Osteoblast (primary cell): ENCODE measurements around the gene PIK3R6. TPM values are rescaled to one million over a fixed set of nuclear protein-coding genes. Genes with fewer than 3 reads are reported as not detected.

ENCODE experiments used
- DNase-seq: peaks from one replicate; pipeline ENCODE4 v3.0.0; 2011; ENCODE audit warnings: low spot score, mixed read lengths; ENCODE audit not compliant: insufficient read length; ENCODE audit errors: missing footprints
- H2AFZ ChIP-seq: 2 replicates; pipeline ENCODE4 v1.6.0; 2011; ENCODE audit warnings: mild to moderate bottlenecking, low read length
- H3K27ac ChIP-seq: 2 replicates; pipeline ENCODE4 v1.5.1; 2011; ENCODE audit warnings: mild to moderate bottlenecking, low read depth, low read length, moderate library complexity
- H3K27me3 ChIP-seq: 2 replicates; pipeline ENCODE4 v1.6.0; 2012; ENCODE audit warnings: mild to moderate bottlenecking, control low read depth, inconsistent platforms, low read length, moderate library complexity; ENCODE audit not compliant: insufficient read depth
- H3K36me3 ChIP-seq: 2 replicates; pipeline ENCODE4 v1.5.1; 2011; ENCODE audit warnings: mild to moderate bottlenecking, low read length, control low read depth, moderate library complexity; ENCODE audit not compliant: insufficient read depth
- H3K4me1 ChIP-seq: 2 replicates; pipeline ENCODE4 v1.5.1; 2011; ENCODE audit warnings: mild to moderate bottlenecking, low read length, control low read depth, moderate library complexity; ENCODE audit not compliant: insufficient read depth
- H3K4me2 ChIP-seq: 2 replicates; pipeline ENCODE4 v1.6.0; 2011; ENCODE audit warnings: mild to moderate bottlenecking, low read length; ENCODE audit not compliant: insufficient read depth
- H3K4me3 ChIP-seq: fragments of 200-600 bp; sonication (generic); 3 replicates; pipeline ENCODE4 v1.5.1; 2012; ENCODE audit warnings: mild to moderate bottlenecking, low read length, inconsistent platforms; ENCODE audit not compliant: insufficient read depth
- H3K79me2 ChIP-seq: 2 replicates; pipeline ENCODE4 v1.6.0; 2012; ENCODE audit warnings: mild to moderate bottlenecking, low read length, control low read depth, inconsistent platforms; ENCODE audit not compliant: insufficient read depth
- H3K9me3 ChIP-seq: 2 replicates; pipeline ENCODE4 v1.5.1; 2011; ENCODE audit warnings: low read depth, low read length, control low read depth
- H4K20me1 ChIP-seq: 2 replicates; pipeline ENCODE4 v1.6.0; 2012; ENCODE audit warnings: mild to moderate bottlenecking, low read length, control low read depth; ENCODE audit not compliant: insufficient read depth
- CTCF ChIP-seq: IDR thresholded peaks from 2 replicates; pipeline ENCODE4 v1.5.1; 2011; ENCODE audit warnings: mild to moderate bottlenecking, low read depth, low read length, moderate library complexity; ENCODE audit errors: extremely low read depth
- total RNA-seq: library from RNA; depleted of rRNA; stranded (reverse); fragments of >200 nt; gene quantifications from 2 replicates; pipeline ENCODE4 v1.2.3, GENCODE V29; 2012

Gene PIK3R6
- total RNA-seq, 1 donor, result not detected

GRCh38 chr17:8797621-8798175 is 69.8 kb downstream of the PIK3R6 start:
- Histone ChIP-seq H3K4me3 (no peak overlapping the region), H3K9me3 (no peaks in the 10 kb centered on the region), H2AFZ (no peak overlapping the region), H3K79me2 (no peaks in the 10 kb centered on the region), H3K4me1 (no peaks in the 10 kb centered on the region), H3K36me3 (no peaks in the 10 kb centered on the region), H3K4me2 (no peak overlapping the region), H4K20me1 (no peaks in the 10 kb centered on the region), H3K27ac (no peak overlapping the region), H3K27me3 (peaks cover 27% of the 10 kb centered on the region)
- no peak for TF ChIP-seq CTCF
- DNase-seq, result no peak

- H4K20me1 ChIP-seq, result no peaks in the 10 kb centered on the region
- TF ChIP-seq CTCF, result no peak
- no peaks in the 10 kb centered on the region for H3K4me1 ChIP-seq
- H3K36me3 ChIP-seq, result no peaks in the 10 kb centered on the region
- peaks cover 25% of the 10 kb centered on the region for H3K27me3 ChIP-seq
- no peak overlapping the region for H3K27ac ChIP-seq
- H3K4me3 ChIP-seq, result no peak overlapping the region
- no peaks in the 10 kb centered on the region for H3K9me3 ChIP-seq
- no peak overlapping the region for H2AFZ ChIP-seq
- H3K4me2 ChIP-seq, result no peak overlapping the region
- no peaks in the 10 kb centered on the region for H3K79me2 ChIP-seq
- no peak for DNase-seq
These were observed 72.8 kb downstream of the PIK3R6 start for GRCh38 chr17:8794636-8795035.

- H3K4me1 ChIP-seq, result no peaks in the 10 kb centered on the region
- no peak overlapping the region for H3K27ac ChIP-seq
- H2AFZ ChIP-seq, result no peak overlapping the region
- no peaks in the 10 kb centered on the region for H4K20me1 ChIP-seq
- H3K4me3 ChIP-seq, result no peak overlapping the region
- H3K79me2 ChIP-seq, result no peaks in the 10 kb centered on the region
- H3K4me2 ChIP-seq, result no peak overlapping the region
- H3K36me3 ChIP-seq, result no peaks in the 10 kb centered on the region
- peaks cover 16% of the 10 kb centered on the region for H3K27me3 ChIP-seq
- TF ChIP-seq CTCF, result no peak
- DNase-seq, result no peak
- H3K9me3 ChIP-seq, result no peaks in the 10 kb centered on the region
These were observed 73.8 kb downstream of the PIK3R6 start for GRCh38 chr17:8793649-8794048.

GRCh38 chr17:8792646-8793045 is 74.8 kb downstream of the PIK3R6 start:
- Histone ChIP-seq H3K4me2 (no peak overlapping the region), H3K4me1 (no peaks in the 10 kb centered on the region), H3K4me3 (no peak overlapping the region), H3K27ac (no peak overlapping the region), H3K36me3 (no peaks in the 10 kb centered on the region), H4K20me1 (no peaks in the 10 kb centered on the region), H3K27me3 (peaks cover 10% of the 10 kb centered on the region), H2AFZ (no peak overlapping the region), H3K79me2 (no peaks in the 10 kb centered on the region), H3K9me3 (no peaks in the 10 kb centered on the region)
- DNase-seq, result no peak
- TF ChIP-seq CTCF, result no peak
